ENCODE results near the gene CA4. TPM values are rescaled to one million over a fixed set of nuclear protein-coding genes. Genes with fewer than 3 reads are reported as not detected.

Gene CA4
- total RNA-seq, 5 donors from 2014 or later (not counting 1 experiment from before 2014, with no cell fraction given): not detected

- H3K27me3 ChIP-seq (replicated peaks in 1 of 2; ENCODE audit: control insufficient read depth in 2 of 2, extremely low read depth in 1 of 2, insufficient read depth in 2 of 2, low read length in 1 of 2): peaks cover 13 to 67% of the 10 kb centered on the region in 2 experiments
These were observed 12.0 kb upstream of the CA4 start for GRCh38 chr17:60137731-60138130.

GRCh38 chr17:60138769-60139437, 10.9 kb upstream of the CA4 start:
- H3K4me3 Mint-ChIP-seq: no peak overlapping the region
- H3K27me3 ChIP-seq (replicated peaks in 1 of 2; ENCODE audit: control insufficient read depth in 2 of 2, extremely low read depth in 1 of 2, insufficient read depth in 2 of 2, low read length in 1 of 2): peaks cover 16 to 73% of the 10 kb centered on the region in 2 experiments
- H3K27me3 Mint-ChIP-seq: peaks cover 43 to 61% of the 10 kb centered on the region in 2 donors
- no peaks in the 10 kb centered on the region for H3K36me3 Mint-ChIP-seq
- H3K27ac ChIP-seq (ENCODE audit: low read length): no peak overlapping the region
- no peak overlapping the region for H3K27ac Mint-ChIP-seq
- H3K4me3 ChIP-seq (ENCODE audit: control insufficient read depth in 1 of 2, extremely low read depth in 1 of 2, low read length in 1 of 2): no peak overlapping the region
- H3K9me3 Mint-ChIP-seq: no peaks in the 10 kb centered on the region
- H3K36me3 ChIP-seq (ENCODE audit: control insufficient read depth in 2 of 2, extremely low read depth in 1 of 2, insufficient read depth in 1 of 2, low read length in 1 of 2): no peaks in the 10 kb centered on the region
- POLR2A ChIA-PET: no interaction called here
- 17% methylated on average over 47 of the region's 48 CpGs for WGBS (ENCODE audit: insufficient coverage)
- CTCF ChIA-PET: no interaction called here
- ATAC-seq (replicated peaks in 1 of 4) (no peak), DNase-seq (no peak)
- H3K4me1 Mint-ChIP-seq: peaks cover 36 to 54% (median 47%) of the 10 kb centered on the region in 3 donors
- H3K4me1 ChIP-seq (ENCODE audit: control insufficient read depth in 1 of 2, extremely low read depth in 1 of 2, insufficient read depth in 2 of 2, low read length in 2 of 2): peaks cover 4 to 47% of the 10 kb centered on the region in 2 experiments
- H3K9me3 ChIP-seq: no peaks in the 10 kb centered on the region

More at GRCh38 chr17:60137731-60138130, 12.0 kb upstream of the CA4 start:
- Mint-ChIP-seq H3K9me3 (no peaks in the 10 kb centered on the region), H3K36me3 (no peaks in the 10 kb centered on the region), H3K27ac (no peak overlapping the region), H3K4me3 (no peak overlapping the region), H3K4me1 (peaks cover 34 to 53% (median 43%) of the 10 kb centered on the region in 3 donors), H3K27me3 (peaks cover 33 to 51% of the 10 kb centered on the region in 2 donors)
- CTCF ChIA-PET: interaction anchor here in 1 of 2 donors (0.6 kb wide), 1 partner anchor 57 kb away, joined by 7 read pairs; no protein-coding TSS in a partner anchor
- Histone ChIP-seq H3K36me3 (ENCODE audit: control insufficient read depth in 2 of 2, extremely low read depth in 1 of 2, insufficient read depth in 1 of 2, low read length in 1 of 2) (no peaks in the 10 kb centered on the region), H3K4me1 (ENCODE audit: control insufficient read depth in 1 of 2, extremely low read depth in 1 of 2, insufficient read depth in 2 of 2, low read length in 2 of 2) (peaks cover 4 to 43% of the 10 kb centered on the region in 2 experiments), H3K4me3 (ENCODE audit: control insufficient read depth in 1 of 2, extremely low read depth in 1 of 2, low read length in 1 of 2) (no peak overlapping the region), H3K9me3 (no peaks in the 10 kb centered on the region), H3K27ac (ENCODE audit: low read length) (no peak overlapping the region)
- no CpG with 5 or more reads among the region's 1 CpG for WGBS (ENCODE audit: insufficient coverage)
- ATAC-seq (replicated peaks in 1 of 4) (no peak), DNase-seq (no peak)
- POLR2A ChIA-PET: no interaction called here

GRCh38 chr17:60139438-60140285, 10.1 kb upstream of the CA4 start:
- peak; percentile 40 to 62 (median 46) for ATAC-seq (replicated peaks in 1 of 4)
- POLR2A ChIA-PET: no interaction called here
- Mint-ChIP-seq H3K9me3 (no peaks in the 10 kb centered on the region), H3K27me3 (peaks cover 51 to 68% of the 10 kb centered on the region in 2 donors), H3K4me1 (peaks cover 29 to 52% (median 43%) of the 10 kb centered on the region in 3 donors), H3K27ac (peak overlapping the region in 1 of 2 donors; percentile 46), H3K4me3 (peak overlapping the region in 1 of 3 donors; percentile 52), H3K36me3 (no peaks in the 10 kb centered on the region)
- Histone ChIP-seq H3K36me3 (ENCODE audit: control insufficient read depth in 2 of 2, extremely low read depth in 1 of 2, insufficient read depth in 1 of 2, low read length in 1 of 2) (no peaks in the 10 kb centered on the region), H3K27me3 (replicated peaks in 1 of 2; ENCODE audit: control insufficient read depth in 2 of 2, extremely low read depth in 1 of 2, insufficient read depth in 2 of 2, low read length in 1 of 2) (peaks cover 16 to 77% of the 10 kb centered on the region in 2 experiments), H3K9me3 (no peaks in the 10 kb centered on the region), H3K4me1 (ENCODE audit: control insufficient read depth in 1 of 2, extremely low read depth in 1 of 2, insufficient read depth in 2 of 2, low read length in 2 of 2) (peaks cover 4 to 40% of the 10 kb centered on the region in 2 experiments), H3K4me3 (ENCODE audit: control insufficient read depth in 1 of 2, extremely low read depth in 1 of 2, low read length in 1 of 2) (peak overlapping the region in 1 of 2 donors; percentile 44), H3K27ac (ENCODE audit: low read length) (no peak overlapping the region)
- 11% methylated on average over 66 of the region's 66 CpGs for WGBS (ENCODE audit: insufficient coverage)
- DNase-seq: peak; percentile 19 to 79 (median 59)
- CTCF ChIA-PET: no interaction called here

GRCh38 chr17:60141111-60142018, 8.4 kb upstream of the CA4 start:
- Mint-ChIP-seq H3K27ac (peak overlapping the region in 1 of 2 donors; percentile 21), H3K4me1 (peaks cover 17 to 36% (median 27%) of the 10 kb centered on the region in 3 donors), H3K9me3 (no peaks in the 10 kb centered on the region), H3K27me3 (peaks cover 68 to 83% of the 10 kb centered on the region in 2 donors), H3K4me3 (peak overlapping the region in 1 of 3 donors; percentile 16), H3K36me3 (no peaks in the 10 kb centered on the region)
- Histone ChIP-seq H3K36me3 (ENCODE audit: control insufficient read depth in 2 of 2, extremely low read depth in 1 of 2, insufficient read depth in 1 of 2, low read length in 1 of 2) (no peaks in the 10 kb centered on the region), H3K4me1 (ENCODE audit: control insufficient read depth in 1 of 2, extremely low read depth in 1 of 2, insufficient read depth in 2 of 2, low read length in 2 of 2) (peaks cover 0 to 28% of the 10 kb centered on the region in 2 experiments), H3K4me3 (ENCODE audit: control insufficient read depth in 1 of 2, extremely low read depth in 1 of 2, low read length in 1 of 2) (no peak overlapping the region), H3K27ac (ENCODE audit: low read length) (no peak overlapping the region), H3K9me3 (no peaks in the 10 kb centered on the region), H3K27me3 (replicated peaks in 1 of 2; ENCODE audit: control insufficient read depth in 2 of 2, extremely low read depth in 1 of 2, insufficient read depth in 2 of 2, low read length in 1 of 2) (peaks cover 16 to 84% of the 10 kb centered on the region in 2 experiments)
- ATAC-seq (replicated peaks in 1 of 4) (no peak), DNase-seq (no peak)
- ChIA-PET POLR2A (no interaction called here), CTCF (interaction anchor here (0.6 to 1.0 kb wide), 3 partner anchors 10 to 299 kb away, joined by 3 to 4 read pairs (median 4); no protein-coding TSS in a partner anchor)
- WGBS (ENCODE audit: insufficient coverage): 20% methylated on average over 39 of the region's 52 CpGs

- DNase-seq (peak; percentile 35 to 78 (median 68)), ATAC-seq (replicated peaks in 1 of 4) (peak; percentile 61 to 76 (median 74))
- Mint-ChIP-seq H3K4me3 (no peak overlapping the region), H3K9me3 (no peaks in the 10 kb centered on the region), H3K36me3 (no peaks in the 10 kb centered on the region), H3K27me3 (peaks cover 79 to 89% of the 10 kb centered on the region in 2 donors), H3K27ac (no peak overlapping the region), H3K4me1 (peaks cover 17 to 36% (median 27%) of the 10 kb centered on the region in 3 donors)
- Histone ChIP-seq H3K27ac (ENCODE audit: low read length) (no peak overlapping the region), H3K4me3 (ENCODE audit: control insufficient read depth in 1 of 2, extremely low read depth in 1 of 2, low read length in 1 of 2) (no peak overlapping the region), H3K27me3 (replicated peaks in 1 of 2; ENCODE audit: control insufficient read depth in 2 of 2, extremely low read depth in 1 of 2, insufficient read depth in 2 of 2, low read length in 1 of 2) (peaks cover 14 to 89% of the 10 kb centered on the region in 2 experiments), H3K9me3 (no peaks in the 10 kb centered on the region), H3K4me1 (ENCODE audit: control insufficient read depth in 1 of 2, extremely low read depth in 1 of 2, insufficient read depth in 2 of 2, low read length in 2 of 2) (peaks cover 0 to 28% of the 10 kb centered on the region in 2 experiments), H3K36me3 (ENCODE audit: control insufficient read depth in 2 of 2, extremely low read depth in 1 of 2, insufficient read depth in 1 of 2, low read length in 1 of 2) (no peaks in the 10 kb centered on the region)
- POLR2A ChIA-PET: no interaction called here
- CTCF ChIA-PET: interaction anchor here in 1 of 2 donors (1.0 to 1.6 kb wide), 2 partner anchors 8 to 292 kb away, joined by 4 to 5 read pairs; no protein-coding TSS in a partner anchor
- 9% methylated on average over 8 of the region's 10 CpGs for WGBS (ENCODE audit: insufficient coverage)
These were observed 6.8 kb upstream of the CA4 start for GRCh38 chr17:60142872-60143499.

Data from T-cell (primary cell).